Nephron (organoid): ENCODE data around the gene VGLL3.

Experiments used
- H3K27ac Mint-ChIP-seq, 3 experiments: 2 replicates each; pipeline ENCODE4 v1.8.0; 2020; ENCODE audit warnings: mixed read lengths in 3 of 3, mild to moderate bottlenecking in 2 of 3, moderate library complexity in 1 of 3
- H3K27me3 Mint-ChIP-seq: 2 replicates; pipeline ENCODE4 v1.8.0; 2021; ENCODE audit warnings: low read depth, mild to moderate bottlenecking, moderate library complexity, mixed read lengths
- H3K36me3 Mint-ChIP-seq: 2 replicates; pipeline ENCODE4 v1.8.0; 2020; ENCODE audit warnings: low read depth, mixed read lengths
- H3K4me1 Mint-ChIP-seq: 2 replicates; pipeline ENCODE4 v1.8.0; 2020; ENCODE audit warnings: mixed read lengths
- H3K4me3 Mint-ChIP-seq, 3 experiments: 2 replicates each; pipeline ENCODE4 v1.8.0; 2020; ENCODE audit warnings: mild to moderate bottlenecking in 3 of 3, mixed read lengths in 3 of 3, moderate library complexity in 2 of 3
- H3K9me3 Mint-ChIP-seq: 2 replicates; pipeline ENCODE4 v1.8.0; 2020; ENCODE audit warnings: mixed read lengths
- TF ChIP-seq, protein P1 (sequence below), 3 experiments: fragments of 200-600 bp; sonication (generic); IDR thresholded peaks; one replicate each; pipeline ENCODE4 v1.5.0; 2021; ENCODE audit warnings: antibody characterized with exemption in 3 of 3; ENCODE audit not compliant: unreplicated experiment in 3 of 3

VGLL3 gene

DNA sequence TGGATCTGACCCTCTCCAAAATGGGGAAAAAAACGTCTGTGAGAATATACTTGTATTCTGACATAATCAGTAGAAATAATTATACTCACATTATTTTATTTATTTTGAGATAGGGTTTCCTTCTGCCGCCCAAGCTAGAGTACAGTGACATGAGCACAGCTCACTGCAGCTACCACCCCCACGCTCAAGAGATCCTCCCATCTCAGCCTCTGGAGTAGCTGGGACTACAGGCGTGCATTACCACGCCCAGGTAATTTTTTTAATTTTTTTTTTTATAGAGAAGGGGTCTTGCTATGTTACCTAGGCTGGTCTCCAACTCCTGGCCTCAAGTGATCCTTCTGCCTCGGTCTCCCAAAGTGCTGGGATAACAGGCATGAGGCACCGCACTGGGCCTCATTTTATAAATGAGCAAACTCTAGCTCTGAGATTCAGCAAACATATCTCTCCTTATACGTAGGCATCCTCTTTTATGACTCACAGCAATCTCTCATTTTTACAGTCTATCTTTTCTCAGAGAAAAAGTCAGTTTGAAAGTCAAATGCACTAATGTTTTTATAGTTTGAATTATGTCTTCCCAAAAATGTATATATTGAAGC is 989 bp upstream of the VGLL3 start:
- peaks cover 27% of the 10 kb centered on the region for H3K27me3 Mint-ChIP-seq
- peak overlapping the region; percentile 93 to 97 (median 94) for H3K4me3 Mint-ChIP-seq
- H3K4me1 Mint-ChIP-seq, result peaks cover 23% of the 10 kb centered on the region
- no peaks in the 10 kb centered on the region for H3K9me3 Mint-ChIP-seq
- H3K27ac Mint-ChIP-seq, result peak overlapping the region in 1 of 3 experiments; percentile 31
- no peaks in the 10 kb centered on the region for H3K36me3 Mint-ChIP-seq
- TF ChIP-seq, protein P1, sequence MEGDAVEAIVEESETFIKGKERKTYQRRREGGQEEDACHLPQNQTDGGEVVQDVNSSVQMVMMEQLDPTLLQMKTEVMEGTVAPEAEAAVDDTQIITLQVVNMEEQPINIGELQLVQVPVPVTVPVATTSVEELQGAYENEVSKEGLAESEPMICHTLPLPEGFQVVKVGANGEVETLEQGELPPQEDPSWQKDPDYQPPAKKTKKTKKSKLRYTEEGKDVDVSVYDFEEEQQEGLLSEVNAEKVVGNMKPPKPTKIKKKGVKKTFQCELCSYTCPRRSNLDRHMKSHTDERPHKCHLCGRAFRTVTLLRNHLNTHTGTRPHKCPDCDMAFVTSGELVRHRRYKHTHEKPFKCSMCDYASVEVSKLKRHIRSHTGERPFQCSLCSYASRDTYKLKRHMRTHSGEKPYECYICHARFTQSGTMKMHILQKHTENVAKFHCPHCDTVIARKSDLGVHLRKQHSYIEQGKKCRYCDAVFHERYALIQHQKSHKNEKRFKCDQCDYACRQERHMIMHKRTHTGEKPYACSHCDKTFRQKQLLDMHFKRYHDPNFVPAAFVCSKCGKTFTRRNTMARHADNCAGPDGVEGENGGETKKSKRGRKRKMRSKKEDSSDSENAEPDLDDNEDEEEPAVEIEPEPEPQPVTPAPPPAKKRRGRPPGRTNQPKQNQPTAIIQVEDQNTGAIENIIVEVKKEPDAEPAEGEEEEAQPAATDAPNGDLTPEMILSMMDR (IDR thresholded peaks at IDR 0.05; ENCODE audit: unreplicated experiment in 3 of 3), result no peak

DNA sequence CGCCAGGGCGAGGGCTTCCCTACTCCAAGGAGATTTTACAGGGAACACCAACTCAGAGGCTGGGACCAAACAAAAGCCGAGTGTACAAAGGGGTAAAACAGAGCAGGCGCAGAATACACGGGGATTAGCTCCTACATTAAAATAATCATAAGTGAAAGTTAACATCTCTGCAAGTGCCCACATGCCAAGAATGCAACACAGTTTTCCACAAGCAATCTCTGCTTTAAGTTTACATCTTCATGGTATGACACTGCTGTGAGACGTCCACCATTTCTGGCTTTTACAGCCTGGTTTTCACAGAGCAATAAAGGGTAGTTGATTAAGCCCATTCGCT is 500 bp upstream of the VGLL3 start:
- peaks cover 27% of the 10 kb centered on the region for H3K27me3 Mint-ChIP-seq
- peaks cover 28% of the 10 kb centered on the region for H3K4me1 Mint-ChIP-seq
- TF ChIP-seq, protein P1 (IDR thresholded peaks at IDR 0.05; ENCODE audit: unreplicated experiment in 3 of 3), result no peak
- no peaks in the 10 kb centered on the region for H3K9me3 Mint-ChIP-seq
- peak overlapping the region; percentile 58 to 81 (median 67) for H3K27ac Mint-ChIP-seq
- peak overlapping the region; percentile 93 to 97 (median 94) for H3K4me3 Mint-ChIP-seq
- H3K36me3 Mint-ChIP-seq, result no peaks in the 10 kb centered on the region

DNA sequence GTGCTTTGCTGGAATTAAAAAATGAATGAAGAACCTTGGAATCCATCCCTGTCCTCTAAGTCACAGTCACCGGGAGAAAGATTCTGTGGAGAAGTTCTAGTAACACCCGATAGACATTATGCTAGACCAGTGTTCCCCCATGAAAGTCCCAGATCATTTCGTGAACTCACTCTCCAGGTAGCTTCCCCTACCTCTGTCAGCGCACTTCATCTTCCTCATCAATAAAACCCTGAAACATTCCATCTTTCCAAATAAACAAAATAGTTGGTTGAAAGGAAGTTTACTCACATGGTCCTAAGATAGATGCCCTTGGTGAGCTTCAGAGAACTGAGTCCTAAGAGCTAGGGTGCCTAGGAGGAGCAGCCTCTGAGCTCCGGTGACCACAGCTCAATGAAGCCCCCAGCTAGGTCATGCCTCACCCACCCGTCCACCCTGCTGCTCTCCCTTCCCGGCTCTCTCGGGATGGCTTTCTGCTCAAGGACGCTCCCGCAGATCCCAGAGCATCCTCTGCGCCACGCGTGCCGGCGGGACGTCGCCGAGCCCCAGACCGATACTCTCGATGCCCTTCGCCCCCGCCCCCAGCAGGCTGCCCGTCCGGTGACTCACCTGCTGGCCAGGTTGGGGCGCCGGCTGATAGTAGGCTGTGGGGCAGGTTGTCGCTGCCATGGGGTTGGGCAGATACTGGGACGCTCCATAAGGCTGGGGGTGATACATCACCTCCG is 776 bp downstream of the VGLL3 start:
- Mint-ChIP-seq H3K4me3 (peak overlapping the region; percentile 72 to 91 (median 82)), H3K27me3 (peaks cover 27% of the 10 kb centered on the region), H3K36me3 (no peaks in the 10 kb centered on the region), H3K27ac (peak overlapping the region; percentile 24 to 67 (median 54)), H3K9me3 (no peaks in the 10 kb centered on the region), H3K4me1 (peaks cover 40% of the 10 kb centered on the region)
- TF ChIP-seq, protein P1 (IDR thresholded peaks at IDR 0.05; ENCODE audit: unreplicated experiment in 3 of 3), result no peak

DNA sequence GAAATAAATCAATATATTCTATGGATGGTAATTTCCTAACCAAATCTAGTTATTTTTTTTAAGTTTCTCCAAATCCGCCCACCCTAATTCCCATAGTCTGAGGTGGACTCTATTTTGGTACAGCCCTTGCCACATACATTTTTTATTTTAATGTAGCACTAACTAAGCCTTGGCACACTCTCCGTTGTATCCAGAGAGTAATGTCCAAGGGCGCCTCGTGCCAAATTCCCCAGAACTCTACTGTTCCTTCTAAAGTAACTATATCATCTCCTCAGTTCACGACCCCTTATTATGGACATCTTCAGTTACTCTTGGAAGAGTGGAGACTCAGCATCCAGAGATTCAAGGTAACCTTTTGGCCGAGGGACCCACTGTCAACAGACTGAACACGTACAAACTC is 1.3 kb downstream of the VGLL3 start:
- H3K4me1 Mint-ChIP-seq, result peaks cover 46% of the 10 kb centered on the region
- H3K27ac Mint-ChIP-seq, result peak overlapping the region; percentile 24 to 67 (median 54)
- TF ChIP-seq, protein P1 (IDR thresholded peaks at IDR 0.05; ENCODE audit: unreplicated experiment in 3 of 3), result no peak
- H3K9me3 Mint-ChIP-seq, result no peaks in the 10 kb centered on the region
- no peaks in the 10 kb centered on the region for H3K36me3 Mint-ChIP-seq
- H3K27me3 Mint-ChIP-seq, result peaks cover 27% of the 10 kb centered on the region
- H3K4me3 Mint-ChIP-seq, result peak overlapping the region; percentile 72 to 91 (median 82)

DNA sequence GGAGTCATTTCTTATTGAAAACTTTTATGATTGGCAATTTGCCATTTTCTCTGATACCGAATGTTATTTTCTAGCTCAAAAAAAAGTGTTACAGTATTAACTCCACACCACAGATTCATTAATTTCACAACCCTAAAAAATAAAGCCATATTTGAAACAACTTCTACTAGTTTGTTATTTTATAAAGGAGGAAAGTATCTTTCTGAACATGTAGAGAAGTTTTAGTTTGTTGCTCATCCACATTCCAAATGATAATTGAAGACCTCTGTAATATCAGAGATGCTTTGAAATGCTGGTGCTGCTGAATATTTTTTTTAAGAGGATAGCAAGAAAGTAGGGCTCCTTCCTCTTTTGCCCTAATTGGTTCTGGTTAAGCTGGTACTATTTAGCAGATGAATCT is 1.9 kb downstream of the VGLL3 start:
- TF ChIP-seq, protein P1 (IDR thresholded peaks at IDR 0.05; ENCODE audit: unreplicated experiment in 3 of 3), result no peak
- H3K36me3 Mint-ChIP-seq, result no peaks in the 10 kb centered on the region
- no peaks in the 10 kb centered on the region for H3K9me3 Mint-ChIP-seq
- H3K27me3 Mint-ChIP-seq, result peaks cover 25% of the 10 kb centered on the region
- peak overlapping the region in 2 of 3 experiments; percentile 54 to 61 for H3K27ac Mint-ChIP-seq
- H3K4me1 Mint-ChIP-seq, result peaks cover 47% of the 10 kb centered on the region
- H3K4me3 Mint-ChIP-seq, result peak overlapping the region; percentile 72 to 91 (median 82)
